GM12865 (cell line): ENCODE data around the gene COQ2.

ENCODE experiments used
- DNase-seq: peaks from one replicate; pipeline ENCODE4 v3.0.0; 2010; ENCODE audit warnings: low read depth
- H3K4me3 ChIP-seq: 2 replicates; pipeline ENCODE4 v1.5.1; 2011; ENCODE audit warnings: mild to moderate bottlenecking, low read depth, low read length, control low read depth
- TF ChIP-seq, protein P1 (sequence below): IDR thresholded peaks from 2 replicates; pipeline ENCODE4 v1.5.1; 2011; ENCODE audit warnings: low read length, control low read depth, low read depth, inconsistent platforms; ENCODE audit not compliant: insufficient read depth; ENCODE audit errors: missing control alignments

COQ2 gene

DNA sequence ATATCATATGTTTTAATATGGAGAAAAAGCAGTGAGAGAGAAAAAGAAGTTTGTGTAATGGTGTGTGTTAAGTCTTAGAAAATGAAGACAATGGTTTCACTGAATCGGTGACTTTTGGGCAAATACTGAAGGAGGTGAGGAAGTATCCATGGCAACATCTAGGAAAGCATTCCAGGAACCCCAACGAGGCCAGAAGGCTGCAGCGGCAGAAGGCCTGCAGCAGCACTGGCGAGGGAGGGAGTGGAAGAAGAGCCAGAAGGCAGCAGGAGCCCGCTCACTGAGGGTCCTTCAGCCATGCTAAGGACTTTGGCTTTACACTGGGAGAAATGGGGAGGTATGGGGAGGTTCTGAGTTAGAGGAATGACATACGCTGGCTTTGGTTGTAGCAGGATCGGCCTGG, 26.8 kb downstream of the COQ2 start:
- DNase-seq: no peak
- H3K4me3 ChIP-seq: no peak overlapping the region
- TF ChIP-seq, protein P1, sequence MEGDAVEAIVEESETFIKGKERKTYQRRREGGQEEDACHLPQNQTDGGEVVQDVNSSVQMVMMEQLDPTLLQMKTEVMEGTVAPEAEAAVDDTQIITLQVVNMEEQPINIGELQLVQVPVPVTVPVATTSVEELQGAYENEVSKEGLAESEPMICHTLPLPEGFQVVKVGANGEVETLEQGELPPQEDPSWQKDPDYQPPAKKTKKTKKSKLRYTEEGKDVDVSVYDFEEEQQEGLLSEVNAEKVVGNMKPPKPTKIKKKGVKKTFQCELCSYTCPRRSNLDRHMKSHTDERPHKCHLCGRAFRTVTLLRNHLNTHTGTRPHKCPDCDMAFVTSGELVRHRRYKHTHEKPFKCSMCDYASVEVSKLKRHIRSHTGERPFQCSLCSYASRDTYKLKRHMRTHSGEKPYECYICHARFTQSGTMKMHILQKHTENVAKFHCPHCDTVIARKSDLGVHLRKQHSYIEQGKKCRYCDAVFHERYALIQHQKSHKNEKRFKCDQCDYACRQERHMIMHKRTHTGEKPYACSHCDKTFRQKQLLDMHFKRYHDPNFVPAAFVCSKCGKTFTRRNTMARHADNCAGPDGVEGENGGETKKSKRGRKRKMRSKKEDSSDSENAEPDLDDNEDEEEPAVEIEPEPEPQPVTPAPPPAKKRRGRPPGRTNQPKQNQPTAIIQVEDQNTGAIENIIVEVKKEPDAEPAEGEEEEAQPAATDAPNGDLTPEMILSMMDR: no peak

DNA sequence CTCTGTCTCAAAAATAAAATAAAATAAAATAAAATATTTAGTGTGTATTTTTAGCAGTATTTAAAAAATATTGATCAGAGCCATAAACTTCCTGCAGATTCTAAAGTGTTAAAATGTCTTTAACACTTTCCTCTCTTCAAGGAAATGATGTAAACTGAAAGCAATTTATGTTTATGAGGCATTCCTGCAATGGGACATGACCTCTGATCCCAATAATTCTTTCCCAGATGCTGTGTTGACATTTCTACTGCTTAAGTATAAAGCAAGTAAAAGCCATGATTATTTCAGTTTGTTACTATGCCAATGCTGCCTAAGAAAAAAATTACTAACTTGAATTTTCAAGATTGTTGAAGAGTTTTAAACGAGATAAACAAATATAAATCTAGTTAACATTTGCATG, 29.0 kb downstream of the COQ2 start:
- no peak overlapping the region for H3K4me3 ChIP-seq
- TF ChIP-seq, protein P1: no peak
- no peak for DNase-seq

DNA sequence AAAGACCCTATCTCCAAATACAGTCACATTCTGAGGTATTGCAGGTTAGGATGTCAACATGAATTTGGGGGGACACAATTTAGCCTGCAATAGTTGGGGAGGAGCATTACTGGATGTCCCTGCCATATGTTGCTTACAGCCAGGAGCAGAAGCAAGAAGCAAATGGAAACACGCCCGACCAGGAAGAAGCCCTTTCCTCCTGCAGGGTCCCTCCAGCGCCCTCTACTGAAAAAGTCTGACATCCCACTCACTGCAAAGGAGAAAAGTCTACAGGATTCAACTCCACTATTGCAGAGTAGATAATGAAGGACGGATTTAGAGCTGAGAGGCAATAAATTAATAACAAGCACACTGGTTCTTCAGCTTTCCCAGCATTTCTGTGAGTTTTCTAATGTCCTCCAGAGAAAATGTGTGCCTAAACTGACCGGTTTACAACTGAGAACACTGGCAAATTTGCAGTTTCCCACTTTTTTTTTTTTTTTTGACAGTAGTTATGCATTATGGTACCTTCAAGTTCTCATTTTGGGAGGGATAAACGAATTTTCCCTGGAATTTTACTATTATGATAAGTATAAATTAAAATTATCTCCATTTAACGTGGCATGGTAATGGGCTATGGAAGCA, 31.7 kb downstream of the COQ2 start:
- DNase-seq: peak; percentile 88
- H3K4me3 ChIP-seq: no peak overlapping the region
- TF ChIP-seq, protein P1: peak; percentile 87

DNA sequence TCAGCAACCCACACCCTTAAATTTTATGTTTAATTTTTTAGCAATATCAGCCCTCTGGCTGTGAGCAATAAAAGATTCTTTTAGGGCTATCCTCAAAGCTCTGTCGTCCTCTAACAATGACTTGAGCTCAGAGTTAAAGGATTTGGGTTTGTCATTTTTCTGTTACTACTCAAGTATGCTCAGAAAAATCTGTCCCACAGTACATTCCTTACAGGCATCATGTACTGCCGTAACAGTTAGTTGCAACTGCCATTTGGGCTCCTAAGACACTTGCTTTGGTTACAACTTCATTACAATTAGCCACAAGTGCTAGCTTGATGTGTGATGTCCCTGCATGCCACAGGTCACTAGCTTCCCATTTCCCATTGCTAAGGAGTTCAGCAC, 33.2 kb downstream of the COQ2 start:
- no peak overlapping the region for H3K4me3 ChIP-seq
- no peak for DNase-seq
- TF ChIP-seq, protein P1: no peak

DNA sequence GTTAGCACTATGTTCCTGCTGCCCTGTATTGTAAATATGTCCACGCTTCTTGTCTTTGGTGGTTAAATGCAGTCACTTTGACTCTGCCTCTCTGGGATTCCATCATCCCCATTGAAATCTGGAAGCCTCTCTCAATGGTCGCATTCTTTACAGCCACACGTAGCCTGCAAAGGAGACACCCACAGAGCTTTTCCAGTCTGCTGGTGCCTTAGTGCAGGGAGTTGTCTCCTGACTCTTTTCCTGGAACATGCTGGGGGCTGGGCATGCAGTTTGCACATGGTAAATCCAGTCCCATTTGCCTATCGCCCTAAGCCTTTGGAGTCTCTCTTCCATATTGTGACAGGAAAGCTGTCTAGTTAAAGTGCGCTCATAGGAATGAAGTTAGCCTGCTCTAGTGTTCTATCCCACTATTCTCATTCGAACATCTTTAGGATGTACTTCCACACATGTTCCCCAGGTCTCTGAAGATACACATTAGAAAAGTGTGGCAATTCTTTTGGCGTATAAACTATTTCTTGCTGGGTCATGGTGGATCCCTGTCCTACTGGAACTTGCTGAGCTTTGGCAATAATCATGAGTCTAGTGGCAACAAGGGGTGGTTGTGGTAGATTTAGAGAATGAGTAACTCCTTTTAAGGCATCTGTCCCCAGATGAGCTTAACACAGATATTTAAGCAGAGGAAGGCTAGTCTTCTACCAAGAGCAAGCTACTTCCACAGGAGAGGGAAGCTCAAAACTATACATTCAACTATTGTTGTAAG, 33.7 kb downstream of the COQ2 start:
- no peak for DNase-seq
- H3K4me3 ChIP-seq: no peak overlapping the region
- TF ChIP-seq, protein P1: no peak

DNA sequence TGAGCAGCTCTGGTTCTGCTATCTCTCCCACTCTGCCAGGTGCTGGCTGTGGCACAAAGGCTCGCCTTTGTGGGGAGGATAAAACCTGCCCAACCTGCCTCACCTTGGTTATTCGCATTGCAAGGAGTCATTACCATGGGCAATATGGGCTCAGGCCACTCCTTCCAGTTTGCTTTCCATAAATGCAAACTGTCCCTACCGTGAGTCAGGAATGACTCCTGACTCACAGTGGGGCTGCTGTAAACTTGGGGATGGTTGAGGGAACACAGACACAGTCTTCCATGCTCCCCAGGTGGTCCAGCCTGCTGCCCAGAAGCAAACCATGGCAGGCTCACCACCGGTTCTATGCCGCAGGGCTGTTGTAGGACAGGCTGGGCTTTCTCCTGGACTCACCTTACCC, 36.1 kb downstream of the COQ2 start:
- TF ChIP-seq, protein P1: no peak
- no peak for DNase-seq

More for the DNA sequence above, 36.1 kb downstream of the COQ2 start:
- H3K4me3 ChIP-seq: no peak overlapping the region
